GM23338 (cell line): Measurements from ENCODE around the gene ZFAND6. TPM values are rescaled to one million over a fixed set of nuclear protein-coding genes. Genes with fewer than 3 reads are reported as not detected.

Source experiments
- ATAC-seq: fragments of 200-7000 bp; cut with Tn5 transposase; 3 replicates; pipeline ENCODE4 v1.9.1; 2020
- DNase-seq: peaks from one replicate; pipeline ENCODE4 v3.0.0-alpha.2; 2015; ENCODE audit warnings: low spot score
- H2AFZ ChIP-seq: fragments of 200-600 bp; sonication (generic); 2 replicates; pipeline ENCODE4 v1.8.0; 2016; ENCODE audit warnings: antibody characterized with exemption, mild to moderate bottlenecking, moderate library complexity
- H3F3A ChIP-seq: fragments of 200-600 bp; sonication (generic); replicated peaks from 2 replicates; pipeline ENCODE4 v1.8.0; 2017; ENCODE audit warnings: antibody characterized with exemption, mixed run types, low read depth
- H3K27ac ChIP-seq: fragments of 200-600 bp; sonication (generic); 2 replicates; pipeline ENCODE4 v1.6.1; 2016; ENCODE audit warnings: low read depth
- H3K27me3 ChIP-seq: fragments of 200-600 bp; sonication (generic); 2 replicates; pipeline ENCODE4 v1.8.0; 2016; ENCODE audit warnings: mild to moderate bottlenecking, mixed run types, moderate library complexity; ENCODE audit not compliant: insufficient read depth
- H3K36me3 ChIP-seq: fragments of 200-600 bp; sonication (generic); 2 replicates; pipeline ENCODE4 v1.8.0; 2016; ENCODE audit warnings: mild to moderate bottlenecking; ENCODE audit not compliant: insufficient read depth
- H3K4me1 ChIP-seq: fragments of 200-600 bp; sonication (generic); 2 replicates; pipeline ENCODE4 v1.8.0; 2016; ENCODE audit warnings: mild to moderate bottlenecking, moderate library complexity; ENCODE audit not compliant: insufficient read depth
- H3K4me2 ChIP-seq: fragments of 200-600 bp; sonication (generic); 2 replicates; pipeline ENCODE4 v1.7.1; 2017; ENCODE audit warnings: mixed run types
- H3K4me3 ChIP-seq: fragments of 200-600 bp; sonication (generic); 2 replicates; pipeline ENCODE4 v1.6.1; 2016; ENCODE audit warnings: mixed run types
- H3K79me2 ChIP-seq: fragments of 200-600 bp; sonication (generic); replicated peaks from 2 replicates; pipeline ENCODE4 v1.8.0; 2017; ENCODE audit warnings: mild to moderate bottlenecking; ENCODE audit not compliant: insufficient read depth
- H3K9me2 ChIP-seq: fragments of 200-600 bp; sonication (generic); 2 replicates; pipeline ENCODE4 v1.8.0; 2017; ENCODE audit not compliant: insufficient read depth
- H4K20me1 ChIP-seq: fragments of 200-600 bp; sonication (generic); replicated peaks from 2 replicates; pipeline ENCODE4 v1.8.0; 2017; ENCODE audit warnings: mild to moderate bottlenecking; ENCODE audit not compliant: insufficient read depth
- H3K27ac Mint-ChIP-seq: 2 replicates; pipeline ENCODE4 v1.8.0; 2020; ENCODE audit warnings: inconsistent platforms, mild to moderate bottlenecking, moderate library complexity, mixed read lengths
- H3K27me3 Mint-ChIP-seq: 3 replicates; pipeline ENCODE4 v1.8.0; 2022; ENCODE audit warnings: low read depth, mild to moderate bottlenecking, moderate library complexity, mixed read lengths, inconsistent platforms; ENCODE audit not compliant: insufficient read depth, poor library complexity
- H3K36me3 Mint-ChIP-seq: 3 replicates; pipeline ENCODE4 v1.8.0; 2021; ENCODE audit warnings: low read depth, mild to moderate bottlenecking, inconsistent platforms, moderate library complexity, mixed read lengths
- H3K4me1 Mint-ChIP-seq: 3 replicates; pipeline ENCODE4 v1.8.0; 2020; ENCODE audit warnings: mild to moderate bottlenecking, inconsistent platforms, mixed read lengths
- H3K4me3 Mint-ChIP-seq: 3 replicates; pipeline ENCODE4 v1.8.0; 2021; ENCODE audit warnings: moderate library complexity, mild to moderate bottlenecking, inconsistent platforms, mixed read lengths
- H3K9me3 Mint-ChIP-seq: 3 replicates; pipeline ENCODE4 v1.8.0; 2020; ENCODE audit warnings: moderate library complexity, mild to moderate bottlenecking, inconsistent platforms, mixed read lengths
- CREB1 ChIP-seq: fragments of 250-450 bp; sonication (Bioruptor Pico); IDR thresholded peaks from 2 replicates; pipeline ENCODE4 v1.5.0; 2020; ENCODE audit warnings: low read depth, mild to moderate bottlenecking, moderate library complexity
- ETS1 ChIP-seq: IDR thresholded peaks from 2 replicates; pipeline ENCODE4 v1.6.1; 2016; ENCODE audit warnings: antibody characterized with exemption
- EZH2phosphoT487 ChIP-seq: fragments of 200-600 bp; sonication (generic); IDR thresholded peaks from one replicate; pipeline ENCODE4 v1.8.1; 2018; ENCODE audit warnings: antibody characterized with exemption; ENCODE audit not compliant: unreplicated experiment
- JUNB ChIP-seq: IDR thresholded peaks from one replicate; pipeline ENCODE4 v1.6.1; 2016; ENCODE audit warnings: antibody characterized with exemption; ENCODE audit not compliant: unreplicated experiment
- NANOG ChIP-seq: IDR thresholded peaks from 2 replicates; pipeline ENCODE4 v1.6.1; 2016; ENCODE audit warnings: antibody characterized with exemption, borderline replicate concordance
- POLR2AphosphoS5 ChIP-seq: IDR thresholded peaks from 2 replicates; pipeline ENCODE4 v1.6.1; 2016; ENCODE audit warnings: antibody characterized with exemption, low read depth
- ZNF114 ChIP-seq: fragments of 250-450 bp; sonication (Bioruptor Pico); IDR thresholded peaks from 2 replicates; pipeline ENCODE4 v1.5.0; 2020; ENCODE audit warnings: mild to moderate bottlenecking, moderate library complexity
- ZNF331 ChIP-seq: fragments of 250-450 bp; sonication (Bioruptor Pico); IDR thresholded peaks from 2 replicates; pipeline ENCODE4 v1.5.0; 2020; ENCODE audit warnings: low read depth, mild to moderate bottlenecking, moderate library complexity
- ZNF462 ChIP-seq: fragments of 250-450 bp; sonication (Bioruptor Pico); IDR thresholded peaks from 2 replicates; pipeline ENCODE4 v1.5.0; 2020; ENCODE audit warnings: mild to moderate bottlenecking, moderate library complexity
- polyA plus RNA-seq: library from polyadenylated mRNA; unstranded; fragments of >200 nt; fragmentation: Nextera tagmentation; extraction: Ambion mirVana; gene quantifications from 2 replicates; pipeline ENCODE4 v1.2.1, GENCODE V29; 2016
- total RNA-seq: library from RNA; depleted of rRNA; stranded (reverse); fragments of >200 nt; shearing (Covaris generic); gene quantifications from 2 replicates; pipeline ENCODE4 v1.2.3, GENCODE V29; 2014
- TF ChIP-seq, protein P1 (sequence below): IDR thresholded peaks from one replicate; pipeline ENCODE4 v1.6.1; 2018; ENCODE audit warnings: antibody characterized with exemption; ENCODE audit not compliant: unreplicated experiment
- TF ChIP-seq, protein P2 (sequence below), 2 experiments: fragments of 200-600 bp in 1 of 2; sonication (generic) in 1 of 2; conservative IDR thresholded peaks; 2 replicates each; pipeline versions ENCODE4 v1.5.1 to v1.6.1; 2016 to 2017; ENCODE audit warnings: antibody characterized with exemption in 2 of 2, low read depth in 2 of 2, mild to moderate bottlenecking in 2 of 2, moderate library complexity in 1 of 2

ZFAND6 gene
- total and polyA plus RNA-seq, 2 experiments from 2014 or later, result 205 to 292 TPM

- TF ChIP-seq POLR2AphosphoS5 (no peak), ETS1 (no peak), EZH2phosphoT487 (no peak)
Measured at GRCh38 chr15:80066912-80067311, 7.4 kb downstream of the ZFAND6 start (continued).

- Histone ChIP-seq H3K79me2 (peaks cover 98% of the 10 kb centered on the region), H3K27ac (peak overlapping the region; percentile 36; the same call in 1 of the 2 replicates), H4K20me1 (peaks cover 30% of the 10 kb centered on the region; the same call in 1 of the 2 replicates), H2AFZ (no peak overlapping the region), H3K27me3 (no peaks in the 10 kb centered on the region), H3K4me2 (no peak overlapping the region; the same call in 1 of the 2 replicates), H3K9me2 (no peaks in the 10 kb centered on the region), H3K4me1 (peaks cover 61% of the 10 kb centered on the region), H3K4me3 (no peak overlapping the region), H3F3A (no peaks in the 10 kb centered on the region), H3K36me3 (no peaks in the 10 kb centered on the region)
- H3K36me3 Mint-ChIP-seq, result no peaks in the 10 kb centered on the region; the same call in 2 of the 3 replicates
- H3K27ac Mint-ChIP-seq, result 0 out of 2 replicates have a peak overlapping the region, but pooled peaks have one; percentile 59
- peaks cover 49% of the 10 kb centered on the region for H3K4me1 Mint-ChIP-seq
- no peak overlapping the region for H3K4me3 Mint-ChIP-seq
- ATAC-seq (no peak), DNase-seq (no peak)
- no peaks in the 10 kb centered on the region for H3K27me3 Mint-ChIP-seq
- no peaks in the 10 kb centered on the region for H3K9me3 Mint-ChIP-seq
- TF ChIP-seq, protein P1, sequence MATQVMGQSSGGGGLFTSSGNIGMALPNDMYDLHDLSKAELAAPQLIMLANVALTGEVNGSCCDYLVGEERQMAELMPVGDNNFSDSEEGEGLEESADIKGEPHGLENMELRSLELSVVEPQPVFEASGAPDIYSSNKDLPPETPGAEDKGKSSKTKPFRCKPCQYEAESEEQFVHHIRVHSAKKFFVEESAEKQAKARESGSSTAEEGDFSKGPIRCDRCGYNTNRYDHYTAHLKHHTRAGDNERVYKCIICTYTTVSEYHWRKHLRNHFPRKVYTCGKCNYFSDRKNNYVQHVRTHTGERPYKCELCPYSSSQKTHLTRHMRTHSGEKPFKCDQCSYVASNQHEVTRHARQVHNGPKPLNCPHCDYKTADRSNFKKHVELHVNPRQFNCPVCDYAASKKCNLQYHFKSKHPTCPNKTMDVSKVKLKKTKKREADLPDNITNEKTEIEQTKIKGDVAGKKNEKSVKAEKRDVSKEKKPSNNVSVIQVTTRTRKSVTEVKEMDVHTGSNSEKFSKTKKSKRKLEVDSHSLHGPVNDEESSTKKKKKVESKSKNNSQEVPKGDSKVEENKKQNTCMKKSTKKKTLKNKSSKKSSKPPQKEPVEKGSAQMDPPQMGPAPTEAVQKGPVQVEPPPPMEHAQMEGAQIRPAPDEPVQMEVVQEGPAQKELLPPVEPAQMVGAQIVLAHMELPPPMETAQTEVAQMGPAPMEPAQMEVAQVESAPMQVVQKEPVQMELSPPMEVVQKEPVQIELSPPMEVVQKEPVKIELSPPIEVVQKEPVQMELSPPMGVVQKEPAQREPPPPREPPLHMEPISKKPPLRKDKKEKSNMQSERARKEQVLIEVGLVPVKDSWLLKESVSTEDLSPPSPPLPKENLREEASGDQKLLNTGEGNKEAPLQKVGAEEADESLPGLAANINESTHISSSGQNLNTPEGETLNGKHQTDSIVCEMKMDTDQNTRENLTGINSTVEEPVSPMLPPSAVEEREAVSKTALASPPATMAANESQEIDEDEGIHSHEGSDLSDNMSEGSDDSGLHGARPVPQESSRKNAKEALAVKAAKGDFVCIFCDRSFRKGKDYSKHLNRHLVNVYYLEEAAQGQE, result no peak
- TF ChIP-seq ZNF114 (CRISPR knock-in tag), result no peak
- TF ChIP-seq NANOG, result no peak
- TF ChIP-seq CREB1 (CRISPR knock-in tag), result no peak
- TF ChIP-seq POLR2AphosphoS5, result no peak
- TF ChIP-seq, protein P2, sequence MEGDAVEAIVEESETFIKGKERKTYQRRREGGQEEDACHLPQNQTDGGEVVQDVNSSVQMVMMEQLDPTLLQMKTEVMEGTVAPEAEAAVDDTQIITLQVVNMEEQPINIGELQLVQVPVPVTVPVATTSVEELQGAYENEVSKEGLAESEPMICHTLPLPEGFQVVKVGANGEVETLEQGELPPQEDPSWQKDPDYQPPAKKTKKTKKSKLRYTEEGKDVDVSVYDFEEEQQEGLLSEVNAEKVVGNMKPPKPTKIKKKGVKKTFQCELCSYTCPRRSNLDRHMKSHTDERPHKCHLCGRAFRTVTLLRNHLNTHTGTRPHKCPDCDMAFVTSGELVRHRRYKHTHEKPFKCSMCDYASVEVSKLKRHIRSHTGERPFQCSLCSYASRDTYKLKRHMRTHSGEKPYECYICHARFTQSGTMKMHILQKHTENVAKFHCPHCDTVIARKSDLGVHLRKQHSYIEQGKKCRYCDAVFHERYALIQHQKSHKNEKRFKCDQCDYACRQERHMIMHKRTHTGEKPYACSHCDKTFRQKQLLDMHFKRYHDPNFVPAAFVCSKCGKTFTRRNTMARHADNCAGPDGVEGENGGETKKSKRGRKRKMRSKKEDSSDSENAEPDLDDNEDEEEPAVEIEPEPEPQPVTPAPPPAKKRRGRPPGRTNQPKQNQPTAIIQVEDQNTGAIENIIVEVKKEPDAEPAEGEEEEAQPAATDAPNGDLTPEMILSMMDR (conservative IDR thresholded peaks at IDR 0.05; ENCODE audit: low read depth in 2 of 2), result no peak
- no peak for TF ChIP-seq EZH2phosphoT487
- TF ChIP-seq ETS1, result no peak
- TF ChIP-seq JUNB, result no peak
- TF ChIP-seq ZNF331 (CRISPR knock-in tag), result no peak
- no peak for TF ChIP-seq ZNF462 (CRISPR knock-in tag)
Measured at GRCh38 chr15:80068578-80068977, 9.1 kb downstream of the ZFAND6 start.
